NCI-H1105 (cell line): ENCODE data around the gene ADGRA3.
"Not testable (repeated sequence)": the region's sequence is repeated elsewhere in the genome, so short reads cannot be mapped to it uniquely, and the experiment has no call there.

Experiments
- DNase-seq: peaks from one replicate; lab custom pipeline; 2025; lab: John Stamatoyannopoulos, UW

The ADGRA3 gene

GRCh38 chr4:22480675-22481327, 35.1 kb downstream of the ADGRA3 start:
- DNase-seq, result no peak

GRCh38 chr4:22478426-22478825, 37.4 kb downstream of the ADGRA3 start:
- no peak for DNase-seq

GRCh38 chr4:22477813-22478182, 38.1 kb downstream of the ADGRA3 start:
- DNase-seq, result no peak

DNA sequence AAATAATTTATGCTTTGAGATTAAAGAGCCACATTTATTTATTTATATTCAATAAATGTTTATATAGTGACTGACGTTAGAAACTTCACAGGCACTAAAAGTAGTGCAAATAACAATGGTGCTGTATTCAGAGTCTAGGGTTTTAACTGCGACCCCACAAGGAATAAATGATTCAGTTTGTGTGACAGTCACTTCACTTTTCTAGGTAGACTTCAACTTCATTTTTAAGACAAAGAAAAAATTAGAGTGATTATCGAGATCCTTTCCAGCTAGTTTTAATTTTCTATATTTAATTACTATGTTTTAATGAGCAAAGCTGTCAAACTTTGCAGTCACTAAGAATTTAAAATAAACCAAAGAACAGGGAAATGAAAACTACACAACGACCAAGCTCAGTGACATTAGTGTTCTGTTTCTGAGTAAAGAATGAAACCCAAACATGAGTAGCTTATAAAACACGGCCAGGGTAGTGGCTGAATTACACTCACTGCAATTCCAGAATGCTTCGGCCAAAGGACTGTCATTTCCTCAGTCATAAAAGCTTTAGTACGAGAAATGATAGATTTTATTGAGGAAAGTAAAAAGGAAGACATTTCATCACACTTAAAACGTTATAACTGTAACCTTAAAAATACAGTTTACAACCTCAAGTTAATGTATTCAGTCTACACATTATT, 38.6 kb downstream of the ADGRA3 start:
- DNase-seq, result no peak

DNA sequence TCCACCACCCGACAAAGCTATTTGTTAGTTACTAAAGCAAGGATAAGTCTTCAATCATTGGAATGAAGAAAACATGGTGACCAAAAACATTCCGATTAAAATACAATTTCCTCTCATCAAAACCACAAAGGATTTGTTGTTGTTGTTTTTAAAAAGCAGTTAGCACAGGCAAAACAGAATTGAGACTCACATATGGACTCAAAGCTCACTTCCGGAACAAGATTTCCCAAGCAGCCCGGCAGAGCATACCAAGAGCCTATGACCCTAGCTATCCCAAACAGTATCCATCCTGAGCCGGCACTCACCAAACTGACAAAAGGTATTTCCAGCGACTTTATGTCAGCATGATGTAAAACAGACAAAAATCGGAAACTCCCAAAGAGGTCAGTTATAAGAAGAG, 39.9 kb downstream of the ADGRA3 start:
- DNase-seq, result no peak

- not testable (repeated sequence) for DNase-seq
These were observed 40.6 kb downstream of the ADGRA3 start for GRCh38 chr4:22475311-22475646.

DNA sequence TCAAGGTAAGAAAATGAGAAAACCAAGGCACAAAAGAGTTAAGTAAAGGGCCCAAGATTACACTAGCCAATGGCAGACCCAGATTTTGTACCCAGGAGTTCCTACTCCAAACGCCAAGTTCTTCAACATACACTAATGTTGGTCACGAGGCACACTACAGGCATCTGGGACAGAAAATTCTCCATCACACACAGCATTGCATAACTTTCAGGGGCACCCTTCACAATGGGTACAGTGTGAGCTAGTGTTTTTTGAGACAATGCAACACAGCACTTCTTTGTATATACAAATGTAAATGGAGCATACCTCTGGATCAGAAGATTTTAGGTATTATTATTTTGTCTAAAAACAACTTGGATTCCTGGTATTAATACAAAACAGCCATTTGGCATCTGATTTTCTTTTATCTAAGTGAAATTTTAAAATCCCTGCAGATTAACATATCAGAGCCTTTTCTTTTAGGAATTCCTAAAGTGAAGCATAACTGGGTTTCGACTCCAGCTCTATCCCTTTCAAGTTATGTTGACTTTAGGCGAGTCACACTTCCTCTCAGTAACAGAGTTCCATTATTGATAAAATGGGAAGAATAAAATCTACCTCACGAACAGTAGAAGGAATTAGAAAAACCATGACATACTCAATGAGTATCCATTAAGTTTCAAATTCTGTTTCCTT, 41.1 kb downstream of the ADGRA3 start:
- no peak for DNase-seq

- no peak for DNase-seq
These were observed 42.6 kb downstream of the ADGRA3 start for GRCh38 chr4:22473268-22473667.

GRCh38 chr4:22471999-22472461, 43.8 kb downstream of the ADGRA3 start:
- DNase-seq, result no peak

- DNase-seq, result no peak
These were observed 44.4 kb downstream of the ADGRA3 start for GRCh38 chr4:22471419-22471818.

DNA sequence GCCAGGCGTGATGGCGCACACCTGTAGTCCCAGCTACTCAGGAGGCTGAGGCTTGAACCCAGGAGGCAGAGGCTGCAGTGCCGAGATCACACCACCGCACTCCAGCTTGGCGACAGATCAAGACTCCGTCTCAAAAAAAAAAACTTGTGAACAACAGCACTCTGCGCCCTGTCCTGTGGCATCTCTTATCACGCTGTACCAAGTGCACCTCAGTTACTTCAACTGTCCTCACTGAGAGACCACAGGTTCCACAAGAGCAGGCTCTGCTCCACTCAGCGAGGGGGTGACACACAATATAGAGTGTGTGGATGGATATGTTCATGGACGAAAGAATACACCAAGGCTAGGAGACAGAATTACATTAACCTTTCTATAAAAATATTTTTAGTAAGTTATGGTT, 49.3 kb downstream of the ADGRA3 start:
- DNase-seq, result no peak

GRCh38 chr4:22465996-22466395, 49.9 kb downstream of the ADGRA3 start:
- DNase-seq, result no peak

DNA sequence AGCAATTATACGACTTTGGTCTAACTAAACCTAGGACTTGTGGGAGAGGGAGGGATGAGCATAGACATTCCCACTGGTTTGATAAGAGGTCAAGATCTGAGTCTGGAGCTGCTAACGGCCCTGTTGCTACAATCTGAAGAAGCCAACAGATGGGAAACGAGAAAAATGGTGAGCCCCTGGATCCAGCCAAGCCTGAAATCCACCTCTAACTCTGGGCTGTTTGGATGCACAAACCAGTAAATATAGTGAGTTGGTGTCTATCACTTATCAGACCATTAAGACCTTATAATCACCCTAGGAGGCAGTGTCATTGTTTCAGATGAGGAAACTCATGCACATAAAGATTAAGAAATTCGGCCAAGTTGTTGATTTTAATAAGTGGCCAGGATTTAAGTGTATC, 50.5 kb downstream of the ADGRA3 start:
- no peak for DNase-seq

DNA sequence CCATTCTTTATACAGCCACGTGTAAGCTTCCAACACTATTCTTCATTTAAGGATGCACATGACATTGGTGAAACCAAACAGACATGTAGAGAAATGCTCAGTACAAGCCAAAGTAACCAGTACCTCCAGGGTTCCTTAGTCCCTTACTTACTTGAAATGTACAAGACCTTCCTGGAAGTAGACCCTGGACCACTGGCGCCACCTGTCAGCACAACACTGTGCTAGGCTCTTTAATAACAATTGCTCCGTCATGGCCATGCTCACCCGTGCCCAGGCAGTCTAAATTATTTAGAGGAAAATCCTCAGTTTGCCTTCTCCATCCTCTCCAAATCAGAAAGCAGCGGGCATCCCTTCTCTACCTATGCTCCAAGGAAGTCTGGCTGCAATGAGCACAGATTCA, 52.7 kb downstream of the ADGRA3 start:
- DNase-seq, result no peak

DNA sequence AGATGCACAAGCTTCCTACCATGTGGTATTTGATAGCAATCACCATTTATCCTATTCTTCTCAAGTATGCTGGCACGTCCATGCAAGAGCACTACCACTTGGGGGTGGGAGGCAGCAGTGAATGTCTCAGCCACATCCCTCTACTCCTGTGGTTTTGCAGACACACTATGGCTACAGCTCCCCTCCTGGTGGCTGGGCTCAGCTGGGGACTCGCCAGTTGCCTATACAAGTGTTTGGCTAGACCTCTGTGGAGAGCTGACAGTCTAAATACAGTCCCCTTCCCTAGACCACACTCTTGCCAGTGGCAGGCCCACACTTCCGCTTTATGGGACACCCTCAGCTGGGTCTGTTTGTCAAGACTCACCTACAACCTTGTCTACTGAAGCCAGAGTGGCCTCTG, 53.2 kb downstream of the ADGRA3 start:
- no peak for DNase-seq

- no peak for DNase-seq
These were observed 55.6 kb downstream of the ADGRA3 start for GRCh38 chr4:22460266-22460665.

DNA sequence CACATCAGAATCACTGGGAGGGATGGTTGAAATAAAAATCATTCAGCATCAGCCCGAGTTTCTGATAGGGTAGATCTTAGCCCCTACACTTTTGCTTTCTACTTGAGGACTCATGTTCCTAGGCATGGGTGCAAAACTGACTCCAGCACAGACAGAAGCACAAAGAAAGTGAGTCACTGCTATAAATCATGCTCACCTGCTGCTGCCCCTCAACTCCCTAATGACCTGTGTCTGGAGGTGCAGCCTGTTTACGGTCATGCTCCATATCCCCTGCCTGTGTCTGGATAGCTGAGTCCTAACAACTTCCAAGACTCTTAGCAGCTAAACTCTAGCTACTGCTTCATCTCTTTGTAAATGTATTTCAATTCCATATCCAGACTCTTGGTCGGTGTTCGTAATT, 57.8 kb downstream of the ADGRA3 start:
- no peak for DNase-seq

GRCh38 chr4:22457348-22457747, 58.5 kb downstream of the ADGRA3 start:
- no peak for DNase-seq

GRCh38 chr4:22456291-22456690, 59.6 kb downstream of the ADGRA3 start:
- no peak for DNase-seq

- no peak for DNase-seq
These were observed 60.9 kb downstream of the ADGRA3 start for GRCh38 chr4:22454955-22455354.

DNA sequence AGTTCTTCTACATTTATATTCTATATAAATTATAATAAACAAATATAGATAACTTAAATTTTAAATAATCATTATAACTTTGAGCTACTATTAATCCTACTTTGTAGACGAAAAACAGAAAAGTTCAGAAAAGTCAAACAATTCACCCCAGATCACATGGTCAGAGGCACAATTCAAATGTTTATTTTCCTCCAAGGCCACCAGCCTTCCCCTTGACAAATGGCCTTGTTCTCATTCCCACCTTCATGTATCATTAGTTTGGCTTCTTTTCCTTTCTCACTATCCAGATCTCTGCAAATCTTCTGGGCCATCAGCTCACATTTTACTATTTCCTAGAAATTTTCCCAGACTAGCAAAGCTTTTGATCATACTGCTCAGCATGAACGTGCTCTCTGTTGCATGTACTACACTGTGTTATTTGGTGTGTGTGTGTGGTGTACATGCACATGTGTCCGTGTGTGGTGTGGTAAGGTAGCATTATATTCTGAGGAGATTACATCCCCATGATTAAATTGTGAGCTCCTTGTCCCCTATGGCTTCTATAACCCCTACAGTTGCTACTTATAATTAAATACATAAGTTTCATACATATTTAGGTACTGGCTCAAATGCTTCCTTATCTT, 61.5 kb downstream of the ADGRA3 start:
- DNase-seq, result no peak

GRCh38 chr4:22444813-22445212, 71.1 kb downstream of the ADGRA3 start:
- DNase-seq, result no peak

DNA sequence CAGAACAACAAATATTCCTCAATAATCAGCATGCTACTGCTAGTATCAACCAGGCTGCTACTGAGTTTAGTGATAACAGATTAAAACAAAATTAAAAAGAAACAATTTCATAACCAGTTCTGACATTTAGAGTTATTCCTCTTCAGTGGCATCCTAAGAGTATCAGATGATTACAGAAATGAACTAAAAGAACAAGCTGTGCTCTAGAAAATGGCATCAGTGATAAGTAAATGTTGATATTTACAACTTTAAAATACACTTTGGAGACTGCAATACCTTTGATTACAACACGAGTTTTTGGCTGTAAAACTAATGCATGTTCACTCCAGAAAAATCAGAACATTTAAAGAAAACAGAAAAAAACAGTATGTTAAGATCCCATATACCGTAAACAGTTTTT, 72.9 kb downstream of the ADGRA3 start:
- DNase-seq, result no peak
